K562 (cell line): ENCODE results near the gene GIGYF1. TPM values are rescaled to one million over a fixed set of nuclear protein-coding genes. Genes with fewer than 3 reads are reported as not detected.
A peak's percentile ranks its signal among the peaks of the same experiment; 100 is the strongest.

Source experiments
- ATF7 ChIP-seq: fragments of 450-650 bp; IDR thresholded peaks from 2 replicates; pipeline ENCODE4 v1.7.1; 2014; ENCODE audit warnings: mild to moderate bottlenecking, moderate library complexity
- DPF2 ChIP-seq: fragments of 450-650 bp; IDR thresholded peaks from 2 replicates; pipeline ENCODE4 v1.6.1; 2016
- MTA1 ChIP-seq: fragments of 450-650 bp; IDR thresholded peaks from 2 replicates; pipeline ENCODE4 v1.6.1; 2017; ENCODE audit warnings: borderline replicate concordance
- MTA2 ChIP-seq: fragments of 450-650 bp; IDR thresholded peaks from 2 replicates; pipeline ENCODE4 v1.6.1; 2016; ENCODE audit warnings: low read depth
- MYNN ChIP-seq, 2 experiments: sonication (generic); formaldehyde crosslinking in 1 of 2; IDR thresholded peaks; 2 replicates each; pipeline versions ENCODE4 v1.5.0 to v1.6.1; 2016 to 2020; ENCODE audit warnings: antibody characterized with exemption in 1 of 2, missing genetic modification reagents in 1 of 2
- NBN ChIP-seq: fragments of 450-650 bp; IDR thresholded peaks from 2 replicates; pipeline ENCODE4 v1.6.1; 2016; ENCODE audit warnings: low read depth, mild to moderate bottlenecking
- NFIC ChIP-seq: fragments of 450-650 bp; IDR thresholded peaks from 2 replicates; pipeline ENCODE4 v1.6.1; 2017; ENCODE audit warnings: mild to moderate bottlenecking, inconsistent platforms
- NONO ChIP-seq, 2 experiments: fragments of 200-400 bp in 1 of 2; fragments of 450-650 bp in 1 of 2; formaldehyde crosslinking in 1 of 2; IDR thresholded peaks; 2 replicates each; pipeline ENCODE4 v1.6.1; 2017; ENCODE audit warnings: low read depth in 2 of 2, mild to moderate bottlenecking in 2 of 2, moderate library complexity in 2 of 2, low read length in 1 of 2
- TCFL5 ChIP-seq: fragments of 250-450 bp; sonication (Bioruptor Pico); conservative IDR thresholded peaks from 2 replicates; pipeline ENCODE4 v1.6.1; 2021; ENCODE audit warnings: mild to moderate bottlenecking, moderate library complexity, matching md5 sums
- ZNF589 ChIP-seq: fragments of 200-800 bp; sonication (Bioruptor generic); IDR thresholded peaks from 2 replicates; pipeline ENCODE4 v1.6.1; 2016; ENCODE audit warnings: low read depth, missing genetic modification characterization, missing compliant biosample characterization
- polyA plus RNA-seq, 8 experiments: library from polyadenylated mRNA; depleted of rRNA in 4 of 8; stranded (reverse) in 5 of 8; unstranded in 3 of 8; fragments of >200 nt; fragmentation: Nextera tagmentation in 2 of 8; fragmentation: Illumina TruSeq in 1 of 8; extraction: Ambion mirVana in 2 of 8; extraction: Trizol in 1 of 8; gene quantifications; 2 replicates each; pipeline versions ENCODE4 v1.2.1 to v1.2.3, GENCODE V29; 2011 to 2014; ENCODE audit warnings: inconsistent platforms in 1 of 8, missing spikeins in 1 of 8
- total RNA-seq, 7 experiments: library from RNA; depleted of rRNA in 6 of 7; stranded (reverse); fragments of >200 nt in 6 of 7; fragmentation: Illumina TruSeq in 2 of 7; extraction: Trizol in 2 of 7; gene quantifications; 2 replicates each; pipeline versions ENCODE4 v1.2.1 to v1.2.3, GENCODE V29; 2011 to 2021; ENCODE audit warnings: low replicate concordance in 1 of 7
- TF ChIP-seq, protein P1 (sequence below): fragments of 250-450 bp; sonication (Bioruptor Pico); IDR thresholded peaks from 2 replicates; pipeline ENCODE4 v1.4.0; 2020; ENCODE audit warnings: mild to moderate bottlenecking, moderate library complexity
- TF ChIP-seq, protein P2 (sequence below), 3 experiments: IDR thresholded peaks in 2 of 3; conservative IDR thresholded peaks in 1 of 3; 2 replicates each; pipeline ENCODE4 v1.5.1; 2011 to 2012; ENCODE audit warnings: low read length in 3 of 3, mild to moderate bottlenecking in 3 of 3, control low read depth in 2 of 3, improper control_type of control experiment in 1 of 3, inconsistent platforms in 1 of 3, low read depth in 1 of 3, mixed read lengths in 1 of 3, moderate library complexity in 1 of 3; ENCODE audit not compliant: insufficient read depth in 2 of 3
- TF ChIP-seq, protein P3 (sequence below), 2 experiments: fragments of 450-650 bp; IDR thresholded peaks; 2 replicates each; pipeline ENCODE4 v1.6.1; 2018; ENCODE audit warnings: mild to moderate bottlenecking in 2 of 2, low read depth in 1 of 2; ENCODE audit not compliant: partially characterized antibody in 2 of 2
- TF ChIP-seq, protein P4 (sequence below): fragments of 450-650 bp; formaldehyde crosslinking; IDR thresholded peaks from 2 replicates; pipeline ENCODE4 v1.4.0; 2022; ENCODE audit warnings: mild to moderate bottlenecking, moderate library complexity
- TF ChIP-seq, protein P5 (sequence below), 2 experiments: fragments of 450-650 bp; IDR thresholded peaks; 2 replicates each; pipeline ENCODE4 v1.6.1; 2016
- TF ChIP-seq, protein P6 (sequence below): fragments of 450-650 bp; formaldehyde crosslinking; IDR thresholded peaks from 2 replicates; pipeline ENCODE4 v1.4.0; 2020; ENCODE audit warnings: mild to moderate bottlenecking, moderate library complexity

The GIGYF1 gene
- total and polyA plus RNA-seq, 9 of the 15 experiments (the other 6 are each of a cell fraction or from before 2014, with no cell fraction given) = 0.56 to 76.2 (median 16.8) TPM

DNA sequence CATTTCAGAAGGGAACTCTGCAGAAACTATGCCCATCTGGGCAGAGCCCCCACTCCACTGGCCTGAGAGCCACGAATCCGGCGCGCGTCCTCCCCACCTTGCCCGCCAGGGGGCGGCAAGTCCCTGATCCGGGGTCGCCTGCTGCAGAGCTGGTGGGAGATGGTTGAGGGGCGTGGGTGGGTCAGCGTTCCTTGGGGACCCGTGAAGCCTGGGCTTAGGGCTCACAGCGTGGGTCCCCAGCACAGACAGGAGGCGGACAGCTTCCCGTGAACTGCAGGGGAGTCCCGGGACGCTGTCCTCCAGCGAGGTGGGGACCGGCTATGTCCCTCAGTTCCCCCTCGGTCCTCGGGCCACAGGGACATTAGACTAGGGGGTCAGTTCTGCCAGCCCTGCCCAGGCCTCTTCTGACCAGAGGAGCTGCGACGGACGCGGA is 11.3 kb upstream of the GIGYF1 start (continued):
- TF ChIP-seq ZNF589 = peak; percentile 38; the same call in 1 of the 2 replicates
- TF ChIP-seq MYNN (IDR thresholded peaks at IDR 0.05) = peak; percentile 61
- no peak for TF ChIP-seq MYNN (CRISPR knock-in tag; IDR thresholded peaks at IDR 0.05)
- TF ChIP-seq MTA2 = peak; percentile 42; the same call in 1 of the 2 replicates
- TF ChIP-seq NONO (IDR thresholded peaks at IDR 0.05; ENCODE audit: low read depth in 2 of 2, low read length in 1 of 2) = 0 out of 4 replicates have a peak, but pooled peaks of 1 of the 2 experiments have one; percentile 65
- TF ChIP-seq, protein P1, sequence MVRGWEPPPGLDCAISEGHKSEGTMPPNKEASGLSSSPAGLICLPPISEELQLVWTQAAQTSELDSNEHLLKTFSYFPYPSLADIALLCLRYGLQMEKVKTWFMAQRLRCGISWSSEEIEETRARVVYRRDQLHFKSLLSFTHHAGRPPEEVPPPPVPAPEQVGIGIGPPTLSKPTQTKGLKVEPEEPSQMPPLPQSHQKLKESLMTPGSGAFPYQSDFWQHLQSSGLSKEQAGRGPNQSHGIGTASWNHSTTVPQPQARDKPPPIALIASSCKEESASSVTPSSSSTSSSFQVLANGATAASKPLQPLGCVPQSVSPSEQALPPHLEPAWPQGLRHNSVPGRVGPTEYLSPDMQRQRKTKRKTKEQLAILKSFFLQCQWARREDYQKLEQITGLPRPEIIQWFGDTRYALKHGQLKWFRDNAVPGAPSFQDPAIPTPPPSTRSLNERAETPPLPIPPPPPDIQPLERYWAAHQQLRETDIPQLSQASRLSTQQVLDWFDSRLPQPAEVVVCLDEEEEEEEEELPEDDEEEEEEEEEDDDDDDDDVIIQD (CRISPR knock-in tag) = peak; percentile 88; the same call in 1 of the 2 replicates
- TF ChIP-seq, protein P2, sequence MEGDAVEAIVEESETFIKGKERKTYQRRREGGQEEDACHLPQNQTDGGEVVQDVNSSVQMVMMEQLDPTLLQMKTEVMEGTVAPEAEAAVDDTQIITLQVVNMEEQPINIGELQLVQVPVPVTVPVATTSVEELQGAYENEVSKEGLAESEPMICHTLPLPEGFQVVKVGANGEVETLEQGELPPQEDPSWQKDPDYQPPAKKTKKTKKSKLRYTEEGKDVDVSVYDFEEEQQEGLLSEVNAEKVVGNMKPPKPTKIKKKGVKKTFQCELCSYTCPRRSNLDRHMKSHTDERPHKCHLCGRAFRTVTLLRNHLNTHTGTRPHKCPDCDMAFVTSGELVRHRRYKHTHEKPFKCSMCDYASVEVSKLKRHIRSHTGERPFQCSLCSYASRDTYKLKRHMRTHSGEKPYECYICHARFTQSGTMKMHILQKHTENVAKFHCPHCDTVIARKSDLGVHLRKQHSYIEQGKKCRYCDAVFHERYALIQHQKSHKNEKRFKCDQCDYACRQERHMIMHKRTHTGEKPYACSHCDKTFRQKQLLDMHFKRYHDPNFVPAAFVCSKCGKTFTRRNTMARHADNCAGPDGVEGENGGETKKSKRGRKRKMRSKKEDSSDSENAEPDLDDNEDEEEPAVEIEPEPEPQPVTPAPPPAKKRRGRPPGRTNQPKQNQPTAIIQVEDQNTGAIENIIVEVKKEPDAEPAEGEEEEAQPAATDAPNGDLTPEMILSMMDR (IDR thresholded peaks at IDR 0.05 in 2 of 3, conservative IDR thresholded peaks at IDR 0.05 in 1 of 3; ENCODE audit: insufficient read depth in 2 of 3, low read depth in 1 of 3, low read length in 3 of 3) = peak; percentile 90 to 99 (median 94)
- TF ChIP-seq TCFL5 = no peak
- peak; percentile 64 for TF ChIP-seq MTA1
- TF ChIP-seq, protein P3, sequence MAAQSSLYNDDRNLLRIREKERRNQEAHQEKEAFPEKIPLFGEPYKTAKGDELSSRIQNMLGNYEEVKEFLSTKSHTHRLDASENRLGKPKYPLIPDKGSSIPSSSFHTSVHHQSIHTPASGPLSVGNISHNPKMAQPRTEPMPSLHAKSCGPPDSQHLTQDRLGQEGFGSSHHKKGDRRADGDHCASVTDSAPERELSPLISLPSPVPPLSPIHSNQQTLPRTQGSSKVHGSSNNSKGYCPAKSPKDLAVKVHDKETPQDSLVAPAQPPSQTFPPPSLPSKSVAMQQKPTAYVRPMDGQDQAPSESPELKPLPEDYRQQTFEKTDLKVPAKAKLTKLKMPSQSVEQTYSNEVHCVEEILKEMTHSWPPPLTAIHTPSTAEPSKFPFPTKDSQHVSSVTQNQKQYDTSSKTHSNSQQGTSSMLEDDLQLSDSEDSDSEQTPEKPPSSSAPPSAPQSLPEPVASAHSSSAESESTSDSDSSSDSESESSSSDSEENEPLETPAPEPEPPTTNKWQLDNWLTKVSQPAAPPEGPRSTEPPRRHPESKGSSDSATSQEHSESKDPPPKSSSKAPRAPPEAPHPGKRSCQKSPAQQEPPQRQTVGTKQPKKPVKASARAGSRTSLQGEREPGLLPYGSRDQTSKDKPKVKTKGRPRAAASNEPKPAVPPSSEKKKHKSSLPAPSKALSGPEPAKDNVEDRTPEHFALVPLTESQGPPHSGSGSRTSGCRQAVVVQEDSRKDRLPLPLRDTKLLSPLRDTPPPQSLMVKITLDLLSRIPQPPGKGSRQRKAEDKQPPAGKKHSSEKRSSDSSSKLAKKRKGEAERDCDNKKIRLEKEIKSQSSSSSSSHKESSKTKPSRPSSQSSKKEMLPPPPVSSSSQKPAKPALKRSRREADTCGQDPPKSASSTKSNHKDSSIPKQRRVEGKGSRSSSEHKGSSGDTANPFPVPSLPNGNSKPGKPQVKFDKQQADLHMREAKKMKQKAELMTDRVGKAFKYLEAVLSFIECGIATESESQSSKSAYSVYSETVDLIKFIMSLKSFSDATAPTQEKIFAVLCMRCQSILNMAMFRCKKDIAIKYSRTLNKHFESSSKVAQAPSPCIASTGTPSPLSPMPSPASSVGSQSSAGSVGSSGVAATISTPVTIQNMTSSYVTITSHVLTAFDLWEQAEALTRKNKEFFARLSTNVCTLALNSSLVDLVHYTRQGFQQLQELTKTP (IDR thresholded peaks at IDR 0.05; ENCODE audit: low read depth in 1 of 2, partially characterized antibody in 2 of 2) = peak; percentile 47 to 61
- TF ChIP-seq, protein P4, sequence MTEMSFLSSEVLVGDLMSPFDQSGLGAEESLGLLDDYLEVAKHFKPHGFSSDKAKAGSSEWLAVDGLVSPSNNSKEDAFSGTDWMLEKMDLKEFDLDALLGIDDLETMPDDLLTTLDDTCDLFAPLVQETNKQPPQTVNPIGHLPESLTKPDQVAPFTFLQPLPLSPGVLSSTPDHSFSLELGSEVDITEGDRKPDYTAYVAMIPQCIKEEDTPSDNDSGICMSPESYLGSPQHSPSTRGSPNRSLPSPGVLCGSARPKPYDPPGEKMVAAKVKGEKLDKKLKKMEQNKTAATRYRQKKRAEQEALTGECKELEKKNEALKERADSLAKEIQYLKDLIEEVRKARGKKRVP (CRISPR knock-in tag) = no peak
- TF ChIP-seq, protein P5, sequence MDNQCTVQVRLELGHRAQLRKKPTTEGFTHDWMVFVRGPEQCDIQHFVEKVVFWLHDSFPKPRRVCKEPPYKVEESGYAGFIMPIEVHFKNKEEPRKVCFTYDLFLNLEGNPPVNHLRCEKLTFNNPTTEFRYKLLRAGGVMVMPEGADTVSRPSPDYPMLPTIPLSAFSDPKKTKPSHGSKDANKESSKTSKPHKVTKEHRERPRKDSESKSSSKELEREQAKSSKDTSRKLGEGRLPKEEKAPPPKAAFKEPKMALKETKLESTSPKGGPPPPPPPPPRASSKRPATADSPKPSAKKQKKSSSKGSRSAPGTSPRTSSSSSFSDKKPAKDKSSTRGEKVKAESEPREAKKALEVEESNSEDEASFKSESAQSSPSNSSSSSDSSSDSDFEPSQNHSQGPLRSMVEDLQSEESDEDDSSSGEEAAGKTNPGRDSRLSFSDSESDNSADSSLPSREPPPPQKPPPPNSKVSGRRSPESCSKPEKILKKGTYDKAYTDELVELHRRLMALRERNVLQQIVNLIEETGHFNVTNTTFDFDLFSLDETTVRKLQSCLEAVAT (IDR thresholded peaks at IDR 0.05) = peak in 1 of 2 experiments; percentile 58; a peak in 2 of 4 replicates
- TF ChIP-seq, protein P6, sequence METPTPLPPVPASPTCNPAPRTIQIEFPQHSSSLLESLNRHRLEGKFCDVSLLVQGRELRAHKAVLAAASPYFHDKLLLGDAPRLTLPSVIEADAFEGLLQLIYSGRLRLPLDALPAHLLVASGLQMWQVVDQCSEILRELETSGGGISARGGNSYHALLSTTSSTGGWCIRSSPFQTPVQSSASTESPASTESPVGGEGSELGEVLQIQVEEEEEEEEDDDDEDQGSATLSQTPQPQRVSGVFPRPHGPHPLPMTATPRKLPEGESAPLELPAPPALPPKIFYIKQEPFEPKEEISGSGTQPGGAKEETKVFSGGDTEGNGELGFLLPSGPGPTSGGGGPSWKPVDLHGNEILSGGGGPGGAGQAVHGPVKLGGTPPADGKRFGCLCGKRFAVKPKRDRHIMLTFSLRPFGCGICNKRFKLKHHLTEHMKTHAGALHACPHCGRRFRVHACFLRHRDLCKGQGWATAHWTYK = peak; percentile 78; the same call in 1 of the 2 replicates
- no peak for TF ChIP-seq ATF7
- peak; percentile 54 for TF ChIP-seq DPF2
- peak; percentile 48 for TF ChIP-seq NBN
- TF ChIP-seq NFIC = no peak
